Measurements from ENCODE around the gene TRIM17. TPM values are rescaled to one million over a fixed set of nuclear protein-coding genes. Genes with fewer than 3 reads are reported as not detected.

The TRIM17 gene
- total and polyA plus RNA-seq, 3 donors from 2014 or later: 21.4 to 37.4 (median 33.6) TPM

DNA sequence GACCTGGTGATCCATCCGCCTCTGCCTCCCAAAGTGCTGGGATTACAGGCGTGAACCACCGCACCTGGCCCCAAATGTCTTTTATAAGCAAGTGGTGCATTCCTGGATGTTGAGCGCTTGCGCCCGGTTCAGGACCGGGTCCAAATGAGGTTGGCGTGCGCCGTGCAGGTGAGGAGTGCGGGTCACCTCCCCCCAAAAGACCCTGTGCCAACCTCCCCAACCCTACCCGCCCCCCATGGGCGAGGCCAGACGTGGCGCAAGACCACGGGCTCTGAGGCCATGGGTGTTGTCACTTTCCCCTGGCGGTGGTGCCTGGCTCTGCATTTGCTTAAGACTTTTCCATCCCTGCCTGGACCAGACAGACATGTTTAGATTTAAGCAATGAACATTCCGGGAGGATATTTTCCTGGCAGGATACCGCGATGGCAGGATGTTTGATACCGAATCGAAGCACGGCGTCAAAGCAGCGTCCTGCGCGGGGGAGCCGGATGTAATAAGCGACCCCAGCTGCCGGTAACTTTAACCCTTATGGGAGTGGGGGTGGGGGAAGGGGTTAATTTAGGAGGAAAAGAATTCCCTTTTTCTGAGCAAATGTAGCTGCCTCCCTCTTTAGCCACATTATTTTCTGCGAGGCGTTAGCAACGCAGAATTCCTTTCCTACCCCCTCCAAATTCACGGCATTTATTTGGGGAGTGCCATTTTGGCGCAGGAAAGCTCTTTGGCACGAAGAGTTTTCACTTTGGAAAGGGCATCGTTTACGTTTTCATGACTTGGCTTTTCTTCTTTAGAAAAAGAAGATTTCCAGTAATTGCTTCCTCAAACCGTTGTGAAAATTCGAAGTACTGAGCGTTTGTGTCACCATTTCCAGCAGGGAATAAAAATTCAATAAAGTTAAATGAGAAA is 42.7 kb upstream of the TRIM17 start:
- intact Hi-C loops (cut with DNase I; ENCODE audit: low total_unique reads): no loop called here
- peak; percentile 56 for DNase-seq
- WGBS, 2 donors: 8% methylated on average over 37 to 41 of the region's 41 CpGs
- Histone ChIP-seq H3K9me3 (no peaks in the 10 kb centered on the region), H3K4me1 (peaks cover 12% of the 10 kb centered on the region), H3K36me3 (ENCODE audit: low read depth, missing control alignments) (no peaks in the 10 kb centered on the region), H3K27me3 (no peaks in the 10 kb centered on the region), H3K4me3 (peak overlapping the region; percentile 48 to 58), H3K27ac (peak overlapping the region; percentile 82 to 83)
- no peak for TF ChIP-seq POLR2A (IDR thresholded peaks at IDR 0.05)
- TF ChIP-seq, protein P1, sequence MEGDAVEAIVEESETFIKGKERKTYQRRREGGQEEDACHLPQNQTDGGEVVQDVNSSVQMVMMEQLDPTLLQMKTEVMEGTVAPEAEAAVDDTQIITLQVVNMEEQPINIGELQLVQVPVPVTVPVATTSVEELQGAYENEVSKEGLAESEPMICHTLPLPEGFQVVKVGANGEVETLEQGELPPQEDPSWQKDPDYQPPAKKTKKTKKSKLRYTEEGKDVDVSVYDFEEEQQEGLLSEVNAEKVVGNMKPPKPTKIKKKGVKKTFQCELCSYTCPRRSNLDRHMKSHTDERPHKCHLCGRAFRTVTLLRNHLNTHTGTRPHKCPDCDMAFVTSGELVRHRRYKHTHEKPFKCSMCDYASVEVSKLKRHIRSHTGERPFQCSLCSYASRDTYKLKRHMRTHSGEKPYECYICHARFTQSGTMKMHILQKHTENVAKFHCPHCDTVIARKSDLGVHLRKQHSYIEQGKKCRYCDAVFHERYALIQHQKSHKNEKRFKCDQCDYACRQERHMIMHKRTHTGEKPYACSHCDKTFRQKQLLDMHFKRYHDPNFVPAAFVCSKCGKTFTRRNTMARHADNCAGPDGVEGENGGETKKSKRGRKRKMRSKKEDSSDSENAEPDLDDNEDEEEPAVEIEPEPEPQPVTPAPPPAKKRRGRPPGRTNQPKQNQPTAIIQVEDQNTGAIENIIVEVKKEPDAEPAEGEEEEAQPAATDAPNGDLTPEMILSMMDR (IDR thresholded peaks at IDR 0.05): peak; percentile 76 to 83 (median 77)

GRCh38 chr1:228457396-228458176 is 40.9 kb upstream of the TRIM17 start:
- Histone ChIP-seq H3K36me3 (ENCODE audit: low read depth, missing control alignments) (no peaks in the 10 kb centered on the region), H3K27me3 (no peaks in the 10 kb centered on the region), H3K9me3 (no peaks in the 10 kb centered on the region), H3K4me3 (peak overlapping the region; percentile 48 to 58), H3K4me1 (peaks cover 12% of the 10 kb centered on the region), H3K27ac (peak overlapping the region; percentile 83 to 87)
- DNase-seq: peak; percentile 97
- WGBS, 2 donors: 0 to 1% methylated on average over 22 to 61 of the region's 74 CpGs
- intact Hi-C loops (cut with DNase I; ENCODE audit: low total_unique reads): no loop called here
- TF ChIP-seq POLR2A (IDR thresholded peaks at IDR 0.05): peak; percentile 39
- TF ChIP-seq, protein P1 (IDR thresholded peaks at IDR 0.05): peak in 2 of 3 experiments; percentile 34 to 39

GRCh38 chr1:228457017-228457395 is 40.3 kb upstream of the TRIM17 start:
- 8 to 9% methylated on average over 11 to 13 of the region's 13 CpGs for WGBS, 2 donors
- intact Hi-C loops (cut with DNase I; ENCODE audit: low total_unique reads): no loop called here
- no peak for TF ChIP-seq POLR2A (IDR thresholded peaks at IDR 0.05)
- TF ChIP-seq, protein P1 (IDR thresholded peaks at IDR 0.05): no peak
- no peaks in the 10 kb centered on the region for H3K9me3 ChIP-seq
- no peaks in the 10 kb centered on the region for H3K27me3 ChIP-seq
- no peaks in the 10 kb centered on the region for H3K36me3 ChIP-seq (ENCODE audit: low read depth, missing control alignments)
- peak overlapping the region; percentile 83 to 87 for H3K27ac ChIP-seq
- peaks cover 12% of the 10 kb centered on the region for H3K4me1 ChIP-seq
- peak overlapping the region; percentile 48 to 58 for H3K4me3 ChIP-seq
- no peak for DNase-seq

GRCh38 chr1:228456252-228457016 is 39.8 kb upstream of the TRIM17 start:
- Histone ChIP-seq H3K27ac (peak overlapping the region; percentile 83 to 87), H3K4me1 (peaks cover 12% of the 10 kb centered on the region), H3K27me3 (no peaks in the 10 kb centered on the region), H3K36me3 (ENCODE audit: low read depth, missing control alignments) (no peaks in the 10 kb centered on the region), H3K9me3 (no peaks in the 10 kb centered on the region), H3K4me3 (peak overlapping the region; percentile 48 to 58)
- intact Hi-C loops (cut with DNase I; ENCODE audit: low total_unique reads): no loop called here
- no peak for DNase-seq
- TF ChIP-seq POLR2A (IDR thresholded peaks at IDR 0.05): no peak
- TF ChIP-seq, protein P1 (IDR thresholded peaks at IDR 0.05): no peak
- 65 to 70% methylated on average over 6 of the region's 6 CpGs for WGBS, 2 donors

Data from testis (tissue), 3 donors.